Tibial nerve (tissue), 4 donors: ENCODE data around the gene MLXIP.
A peak's percentile ranks its signal among the peaks of the same experiment; 100 is the strongest.

ENCODE experiments used
- CTCF ChIP-seq, 5 experiments: fragments of 200-600 bp in 3 of 5; fragments of 450-650 bp in 2 of 5; sonication (generic) in 3 of 5; IDR thresholded peaks; one replicate each; pipeline ENCODE4 v1.5.1; 2016 to 2019; ENCODE audit warnings: antibody characterized with exemption in 5 of 5, mild to moderate bottlenecking in 3 of 5, moderate library complexity in 2 of 5
- EP300 ChIP-seq, 2 donors: sonication (generic); formaldehyde crosslinking; IDR thresholded peaks; one replicate each; pipeline ENCODE4 v1.6.1; 2017; ENCODE audit warnings: antibody characterized with exemption in 2 of 2, mild to moderate bottlenecking in 1 of 2
- POLR2A ChIP-seq, 2 donors: fragments of 450-650 bp; IDR thresholded peaks; one replicate each; pipeline ENCODE4 v1.6.1; 2017; ENCODE audit warnings: antibody characterized with exemption in 2 of 2, mild to moderate bottlenecking in 2 of 2, moderate library complexity in 2 of 2

DNA sequence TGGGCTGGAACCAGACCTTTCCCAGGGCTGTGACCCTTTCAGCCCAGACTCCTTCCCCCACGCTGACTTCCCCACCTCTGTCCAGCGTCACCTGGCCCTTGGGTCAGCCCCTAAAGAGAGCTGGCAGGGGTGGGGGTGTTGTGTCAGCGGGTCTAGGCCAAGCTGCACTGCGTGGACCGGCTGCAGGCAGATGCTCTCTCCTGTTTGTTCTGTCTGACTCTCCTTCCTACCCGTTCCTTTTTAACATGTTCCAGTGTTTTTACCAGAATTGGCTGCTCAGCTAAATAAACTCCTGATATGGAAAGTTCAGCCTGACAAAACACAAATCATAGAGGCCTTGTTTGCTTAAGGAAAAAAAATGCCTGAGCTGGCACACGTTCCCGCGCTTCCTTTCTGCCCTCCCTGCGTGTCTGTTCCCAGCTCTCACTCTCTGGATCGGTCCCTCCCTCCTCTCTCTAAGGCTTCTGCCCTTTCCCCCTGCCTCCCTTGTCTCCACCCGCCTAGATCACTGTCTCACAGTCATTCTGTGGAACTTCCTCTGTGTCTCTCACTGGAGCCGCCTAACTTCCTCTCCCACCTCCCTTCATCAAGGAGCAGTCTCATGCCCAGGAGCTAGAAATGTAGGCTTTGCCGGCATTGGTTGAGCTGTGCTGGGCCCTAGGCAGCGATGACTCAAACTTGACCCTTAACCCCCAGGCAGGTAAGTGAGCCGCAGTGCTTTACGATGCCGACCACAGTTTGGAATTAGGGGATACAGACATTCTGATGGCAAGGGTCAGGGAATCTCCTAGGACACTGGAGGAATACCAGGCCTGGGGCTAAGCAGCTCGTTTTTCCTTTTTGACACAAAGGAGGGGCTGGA is 15.5 kb upstream of the MLXIP start:
- TF ChIP-seq CTCF (IDR thresholded peaks at IDR 0.05) (no peak), POLR2A (IDR thresholded peaks at IDR 0.05) (no peak), EP300 (IDR thresholded peaks at IDR 0.05) (peak in 1 of 2 donors; percentile 52)
